GM21825 (cell line): ENCODE data around the gene IFI27L1.
A peak's percentile ranks its signal among the peaks of the same experiment; 100 is the strongest.

Source experiments
- ATAC-seq: cut with Tn5 transposase; IDR thresholded peaks from one replicate; pipeline ENCODE4 v1.9.1; 2021; ENCODE audit warnings: mild to moderate bottlenecking, moderate library complexity; ENCODE audit not compliant: unreplicated experiment

Gene IFI27L1

DNA sequence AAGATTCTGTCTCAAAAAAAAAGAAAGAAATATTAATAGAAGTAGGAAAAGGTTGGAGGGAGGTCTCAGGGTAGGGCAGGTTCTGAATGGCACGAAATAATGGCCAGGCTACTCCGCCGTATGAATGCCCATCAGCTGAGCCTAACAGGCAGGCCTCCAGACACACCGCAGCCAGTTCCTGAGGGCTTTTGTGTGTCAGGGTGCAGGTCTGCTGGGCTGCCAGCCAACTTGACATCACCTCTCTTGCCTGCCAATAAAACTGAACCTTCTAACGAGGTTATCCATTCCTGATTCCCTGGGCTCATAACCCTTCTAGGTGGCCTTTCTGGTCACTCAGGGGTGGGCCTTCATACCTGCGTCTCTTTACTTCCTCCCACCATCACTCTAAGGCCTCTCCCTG, 32.4 kb downstream of the IFI27L1 start:
- ATAC-seq, result no peak

DNA sequence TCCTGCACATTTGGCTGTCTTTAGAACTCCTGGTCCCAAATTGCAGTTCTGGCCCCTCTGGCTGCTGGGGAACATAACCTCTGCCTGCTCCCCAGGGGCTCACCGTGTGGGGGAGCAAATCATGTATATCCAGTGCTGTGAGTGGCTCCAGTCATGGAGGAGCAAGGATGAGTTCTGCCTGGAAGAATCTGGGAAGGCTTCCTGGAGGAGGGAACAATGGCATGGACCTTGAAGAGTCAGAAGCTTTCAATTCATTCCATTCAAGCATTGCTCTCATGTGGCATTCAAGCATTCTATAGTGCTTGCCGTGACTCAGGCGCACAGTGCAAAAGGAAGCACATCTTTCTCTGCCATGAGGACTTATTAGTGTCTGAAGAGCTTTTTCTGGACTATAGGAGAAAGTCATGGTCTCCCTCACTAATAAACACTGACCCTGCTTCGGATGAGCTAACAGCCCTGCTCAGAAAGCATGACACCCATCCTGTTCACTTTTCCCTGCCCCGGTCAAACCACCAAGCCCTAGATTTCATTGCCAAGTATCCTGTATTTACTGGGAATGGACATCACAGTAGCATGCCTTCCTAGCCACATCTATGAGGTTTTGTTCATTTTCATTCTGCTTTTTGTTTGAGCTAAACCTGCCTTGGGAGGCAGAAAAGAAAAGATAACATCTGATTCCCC, 32.9 kb downstream of the IFI27L1 start:
- no peak for ATAC-seq

GRCh38 chr14:94114589-94115057, 33.5 kb downstream of the IFI27L1 start:
- no peak for ATAC-seq

- no peak for ATAC-seq
Measured at GRCh38 chr14:94115058-94115591, 34.0 kb downstream of the IFI27L1 start.

DNA sequence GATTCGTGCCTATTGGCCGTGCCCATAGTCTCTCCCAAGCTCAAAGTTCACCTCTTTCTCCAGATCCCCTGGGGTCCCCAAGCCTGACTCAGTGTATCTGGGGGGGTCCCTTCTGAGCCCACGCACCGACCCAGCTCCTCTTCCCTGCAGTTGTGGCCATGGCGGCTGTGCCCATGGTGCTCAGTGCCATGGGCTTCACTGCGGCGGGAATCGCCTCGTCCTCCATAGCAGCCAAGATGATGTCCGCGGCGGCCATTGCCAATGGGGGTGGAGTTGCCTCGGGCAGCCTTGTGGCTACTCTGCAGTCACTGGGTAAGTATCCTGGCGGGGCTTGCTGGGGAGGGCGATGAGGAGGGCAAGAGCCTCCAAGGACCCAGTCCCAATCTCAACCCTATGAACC, 34.5 kb downstream of the IFI27L1 start:
- no peak for ATAC-seq

- no peak for ATAC-seq
Measured at GRCh38 chr14:94116701-94117100, 35.6 kb downstream of the IFI27L1 start.

- no peak for ATAC-seq
Measured at GRCh38 chr14:94117856-94118255, 36.7 kb downstream of the IFI27L1 start.

GRCh38 chr14:94119071-94119470, 38.0 kb downstream of the IFI27L1 start:
- ATAC-seq, result no peak

DNA sequence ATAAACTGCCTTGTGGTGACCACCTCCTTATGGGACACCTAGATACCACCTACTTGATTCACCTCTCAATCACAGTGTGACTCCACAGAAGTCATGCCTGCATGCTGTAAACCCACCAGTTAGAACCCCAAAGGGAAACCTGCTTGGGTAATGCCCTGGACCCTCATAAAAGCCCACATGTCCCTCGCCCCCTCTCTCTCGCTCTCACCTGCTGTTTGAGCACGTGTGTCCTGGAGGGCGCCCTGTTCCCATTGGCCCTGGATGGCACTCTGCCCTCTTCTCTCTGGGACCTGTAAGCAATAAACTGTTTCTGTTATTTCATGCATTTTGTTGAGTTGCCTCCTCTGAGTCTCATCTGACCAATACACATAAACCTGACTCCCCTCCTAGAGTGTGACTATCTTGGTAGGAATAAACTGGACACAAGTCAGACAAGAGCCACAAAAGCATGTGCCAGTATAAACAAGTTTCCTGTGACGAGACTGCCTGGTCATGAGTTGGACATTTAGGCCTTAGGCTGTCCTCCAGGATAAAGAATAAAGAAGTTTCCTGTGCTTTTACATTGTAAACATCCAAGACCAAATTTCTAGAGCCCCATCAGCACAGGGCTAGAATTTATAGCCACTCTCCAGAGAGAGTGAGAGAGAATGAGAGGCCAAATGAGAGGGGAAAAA, 39.7 kb downstream of the IFI27L1 start:
- ATAC-seq, result no peak

DNA sequence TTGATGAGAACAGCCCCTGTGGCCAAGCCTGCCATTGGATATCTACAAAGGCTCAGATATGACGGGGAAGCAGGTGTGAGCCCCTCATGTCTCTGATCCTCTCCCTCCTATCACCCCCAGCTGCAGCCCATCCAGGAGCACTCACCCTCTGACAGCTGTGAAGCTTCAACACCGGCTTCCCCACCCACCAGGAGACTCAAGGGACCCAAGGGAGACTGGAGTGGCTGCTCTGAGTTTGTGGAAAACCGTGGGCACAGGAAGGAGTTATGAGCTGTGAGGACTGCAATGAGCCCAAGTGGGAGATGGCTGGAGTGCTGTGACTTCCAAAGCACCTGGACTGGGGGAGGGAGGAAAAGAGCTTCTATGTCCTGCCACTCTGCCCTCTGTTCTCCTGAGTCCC, 40.4 kb downstream of the IFI27L1 start:
- no peak for ATAC-seq

- no peak for ATAC-seq
Measured at GRCh38 chr14:94122438-94122837, 41.3 kb downstream of the IFI27L1 start.

DNA sequence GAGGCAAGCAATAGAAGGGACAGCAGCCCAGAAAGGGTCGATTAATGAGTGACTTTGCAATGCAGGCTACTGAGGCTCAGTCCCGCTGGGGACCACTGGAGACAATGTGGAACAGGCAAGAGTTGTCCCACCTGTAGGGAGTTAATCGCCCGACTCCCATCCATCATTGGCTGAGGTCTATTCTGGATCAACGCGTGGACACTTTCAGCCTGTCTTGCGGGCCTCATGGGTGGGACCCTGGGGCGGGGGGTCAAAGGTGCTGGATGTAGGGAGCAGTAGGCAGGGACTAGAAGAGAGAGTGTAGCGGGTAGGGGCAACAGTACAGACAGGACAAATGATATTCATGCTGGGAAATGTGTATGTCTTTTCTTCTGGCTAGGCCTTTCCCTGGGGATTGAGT, 42.2 kb downstream of the IFI27L1 start:
- no peak for ATAC-seq

DNA sequence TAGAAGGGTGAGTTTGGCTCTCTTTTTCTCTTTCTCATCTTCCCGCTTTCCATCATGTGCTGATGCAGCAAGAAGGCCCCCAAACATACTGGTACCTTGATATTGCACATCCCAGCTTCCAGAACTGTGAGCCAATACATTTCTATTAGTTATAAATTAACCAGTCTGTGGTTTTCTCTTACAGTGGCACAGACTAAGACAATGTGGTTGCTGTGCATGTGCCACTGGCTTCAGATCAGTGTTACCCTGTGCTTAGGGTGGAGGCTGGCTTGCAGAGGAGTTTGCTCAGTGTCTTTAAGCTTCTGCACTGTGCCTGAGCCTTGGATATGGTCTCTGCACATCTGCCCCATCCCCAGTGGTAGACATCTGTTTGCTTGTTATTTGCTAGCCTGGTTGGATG, 42.8 kb downstream of the IFI27L1 start:
- ATAC-seq, result no peak

- no peak for ATAC-seq
Measured at GRCh38 chr14:94124582-94125377, 43.7 kb downstream of the IFI27L1 start.

- ATAC-seq, result no peak
Measured at GRCh38 chr14:94125659-94126418, 44.7 kb downstream of the IFI27L1 start.

DNA sequence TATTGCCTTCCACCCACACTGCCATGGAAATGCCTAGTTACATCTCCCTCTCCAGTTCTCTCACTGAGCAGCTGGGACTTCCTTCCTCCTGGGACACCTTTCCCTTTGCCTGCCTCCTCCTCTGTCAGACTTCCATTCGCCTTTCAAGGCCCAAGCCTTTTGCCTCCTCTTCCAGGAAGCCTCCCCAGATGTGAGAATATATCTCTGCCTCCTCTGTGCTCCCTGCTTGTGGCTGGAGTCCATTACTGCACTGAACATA, 45.2 kb downstream of the IFI27L1 start:
- no peak for ATAC-seq

GRCh38 chr14:94126800-94127199, 45.7 kb downstream of the IFI27L1 start:
- ATAC-seq, result no peak

DNA sequence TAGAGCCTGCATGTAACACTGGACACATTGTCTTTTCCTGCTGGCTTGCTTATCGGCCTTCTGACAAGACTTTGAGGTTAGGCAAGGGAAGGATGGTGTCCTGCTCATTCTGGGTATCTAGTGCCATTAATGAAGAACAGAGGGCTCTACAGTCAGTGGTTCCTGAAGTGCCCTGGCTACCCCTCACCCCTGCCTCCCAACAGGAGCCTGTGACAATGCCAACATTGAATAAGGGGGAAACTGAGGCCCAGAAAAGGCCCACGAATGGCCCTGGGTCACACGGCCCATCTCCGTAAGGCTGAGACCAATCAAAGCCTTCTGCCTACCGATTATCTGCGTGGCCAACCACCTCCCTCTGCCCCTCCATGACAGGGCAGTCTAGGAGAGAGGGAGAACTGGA, 46.2 kb downstream of the IFI27L1 start:
- ATAC-seq, result no peak

- no peak for ATAC-seq
Measured at GRCh38 chr14:94128216-94128839, 47.2 kb downstream of the IFI27L1 start.

DNA sequence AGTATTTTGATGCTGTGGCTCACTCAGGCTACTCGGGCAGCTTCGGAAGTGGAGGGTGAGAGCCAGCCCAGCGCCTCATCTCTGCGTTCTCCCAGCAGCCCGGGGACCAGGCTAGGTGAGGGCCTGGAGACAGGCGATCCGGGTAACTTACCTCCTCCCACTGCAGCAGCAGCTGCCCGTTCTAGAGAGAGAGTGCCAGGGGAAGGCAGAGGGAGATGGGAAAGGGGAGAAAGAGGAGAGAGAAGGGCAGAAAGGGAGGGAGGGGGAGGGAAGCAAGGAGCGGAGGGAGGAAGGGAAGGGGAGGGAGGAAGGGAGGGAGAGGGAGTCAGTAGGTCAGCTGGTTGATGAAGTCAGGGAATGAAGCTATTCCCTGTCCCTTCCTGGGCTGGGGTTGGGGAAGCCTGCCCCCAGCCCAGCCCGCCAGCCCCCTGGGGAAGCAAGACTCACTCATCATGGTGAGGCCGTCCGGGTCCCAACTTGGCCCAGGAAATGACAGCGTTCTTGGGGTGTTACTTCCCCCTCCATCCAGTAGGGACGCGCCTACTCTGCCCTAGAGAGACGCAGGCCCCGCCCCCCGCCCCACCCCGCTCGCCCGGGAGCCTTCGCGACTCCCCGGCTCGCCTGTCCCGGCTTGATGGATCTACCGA, 48.1 kb downstream of the IFI27L1 start, which contains the start of gene IFI27L2:
IFI27L2 (minus strand) TSS at position 494 of the 647 bp plus-strand sequence; CDS start at position 454, 40 bp downstream.
- ATAC-seq, result peak; percentile 94
